AG04449 (cell line): ENCODE data around the gene MRPS9.

Experiments
- CTCF ChIA-PET: fragments of 350-600 bp; formaldehyde crosslinking; extraction: SDS; loops from one replicate; lab custom pipeline; 2021; ENCODE audit warnings: antibody characterized with exemption; lab: Yijun Ruan, JAX
- POLR2A ChIA-PET: fragments of 400-600, 350-600 bp; formaldehyde crosslinking; extraction: SDS; loops from one replicate; lab custom pipeline; 2020; ENCODE audit warnings: antibody characterized with exemption, inconsistent platforms; lab: Yijun Ruan, JAX
- DNase-seq: peaks from one replicate; pipeline ENCODE4 v3.0.0-alpha.2; 2010; ENCODE audit warnings: low read depth, low spot score
- H3K4me3 ChIP-seq: 2 replicates; pipeline ENCODE4 v1.5.1; 2011; ENCODE audit warnings: low read depth, mild to moderate bottlenecking, control low read depth, low read length
- CTCF ChIP-seq: IDR thresholded peaks from one replicate; pipeline ENCODE4 v1.5.1; 2011; ENCODE audit warnings: mild to moderate bottlenecking, moderate library complexity, low read length, control low read depth, inconsistent platforms; ENCODE audit not compliant: insufficient read depth; ENCODE audit errors: missing control alignments

Gene MRPS9

GRCh38 chr2:105114551-105114950 lies 76.7 kb downstream of the MRPS9 start:
- ChIA-PET POLR2A (no interaction called here), CTCF (interaction anchor here (0.6 to 17.0 kb wide), 40 partner anchors 10 to 432 kb away, joined by 3 to 586 read pairs (median 6); partner anchors contain the start of gene GPR45)
- H3K4me3 ChIP-seq: no peak overlapping the region
- peak; percentile 40 for DNase-seq
- TF ChIP-seq CTCF: peak; percentile 61

- ChIA-PET CTCF (interaction anchor here (0.8 to 17.0 kb wide), 16 partner anchors 8 to 403 kb away, joined by 3 to 586 read pairs (median 10); partner anchors contain the start of gene GPR45), POLR2A (no interaction called here)
- no peak overlapping the region for H3K4me3 ChIP-seq
- no peak for TF ChIP-seq CTCF
- DNase-seq: no peak
These were observed 78.5 kb downstream of the MRPS9 start for GRCh38 chr2:105116348-105116747.

- no peak overlapping the region for H3K4me3 ChIP-seq
- TF ChIP-seq CTCF: no peak
- no peak for DNase-seq
- CTCF ChIA-PET: interaction anchor here (1.1 to 17.0 kb wide), 5 partner anchors 8 to 176 kb away, joined by 3 to 586 read pairs (median 4); partner anchors contain the start of gene GPR45
- POLR2A ChIA-PET: no interaction called here
These were observed 79.7 kb downstream of the MRPS9 start for GRCh38 chr2:105117565-105117964.

- no peak for DNase-seq
- TF ChIP-seq CTCF: peak; percentile 24
- H3K4me3 ChIP-seq: no peak overlapping the region
- ChIA-PET CTCF (interaction anchor here (1.8 to 17.0 kb wide), 3 partner anchors 117 to 175 kb away, joined by 5 to 586 read pairs (median 161); partner anchors contain the start of gene GPR45), POLR2A (no interaction called here)
These were observed 81.1 kb downstream of the MRPS9 start for GRCh38 chr2:105118960-105119359.

- CTCF ChIA-PET: interaction anchor here (17.0 kb wide), 1 partner anchor 115 kb away, joined by 586 read pairs; the partner anchor contains the start of gene GPR45
These were observed 83.6 kb downstream of the MRPS9 start for GRCh38 chr2:105121434-105121833.

More at GRCh38 chr2:105121434-105121833, 83.6 kb downstream of the MRPS9 start:
- no peak for TF ChIP-seq CTCF
- POLR2A ChIA-PET: no interaction called here
- H3K4me3 ChIP-seq: no peak overlapping the region
- no peak for DNase-seq
